ENCODE measurements around the gene GPR176.

GPR176 gene

DNA sequence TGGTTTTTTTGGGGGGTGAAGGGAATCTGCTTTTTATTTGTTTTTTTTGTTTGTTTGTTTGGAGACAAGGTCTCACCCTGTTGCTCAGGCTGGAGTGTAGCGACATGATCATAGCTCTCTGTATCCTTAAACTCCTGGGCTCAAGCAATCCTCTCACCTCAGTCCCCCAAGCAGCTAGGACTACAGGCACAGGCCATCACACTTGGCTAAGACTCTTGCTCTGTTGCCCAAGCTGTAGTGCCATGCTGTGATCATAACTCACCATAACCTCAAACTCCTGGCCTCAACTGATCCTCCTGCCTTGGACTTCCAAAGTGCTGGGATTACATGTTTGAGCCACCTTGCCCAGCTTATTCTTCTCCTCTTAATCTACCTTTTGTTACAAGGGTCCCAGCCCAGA lies 31.8 kb downstream of the GPR176 start:
- DNase-seq: no peak

DNA sequence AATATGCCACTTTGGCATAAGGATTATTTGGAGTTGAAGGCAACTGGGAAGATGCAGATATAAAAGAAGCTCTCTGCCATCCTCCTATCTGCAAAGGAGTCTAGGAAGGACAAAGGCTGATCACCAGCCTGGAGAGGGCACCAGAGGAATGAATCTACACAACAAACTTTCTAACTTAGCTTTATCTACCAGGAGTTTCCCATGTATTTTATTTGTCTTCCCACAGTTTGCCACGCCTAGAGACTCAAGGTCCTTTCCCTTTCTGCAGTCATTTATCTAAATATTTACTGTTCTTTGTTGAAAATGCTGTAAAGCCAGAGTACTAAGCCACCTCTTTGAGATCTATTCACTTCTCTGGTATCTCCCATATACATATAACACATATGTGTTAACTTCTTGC lies 32.2 kb downstream of the GPR176 start:
- no peak for DNase-seq

DNA sequence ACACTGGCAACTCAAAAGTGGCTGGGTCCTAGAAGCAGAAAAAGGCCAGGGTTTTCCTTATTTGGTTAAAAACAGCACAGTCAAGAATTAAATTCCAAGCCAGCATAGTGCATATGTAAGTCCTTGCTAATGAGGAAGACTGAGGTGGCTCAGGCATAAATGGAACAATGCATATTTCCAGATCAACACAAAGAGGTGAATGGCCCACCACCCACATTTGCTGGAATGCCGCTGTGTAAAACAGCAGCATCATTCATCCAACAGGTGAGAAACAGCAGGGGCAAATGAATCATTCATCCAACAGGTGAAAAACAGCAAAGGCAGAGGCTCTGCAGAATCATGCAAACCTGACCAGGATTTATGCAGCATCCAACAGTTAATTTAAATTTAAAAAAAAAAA lies 32.9 kb downstream of the GPR176 start:
- no peak for DNase-seq

DNA sequence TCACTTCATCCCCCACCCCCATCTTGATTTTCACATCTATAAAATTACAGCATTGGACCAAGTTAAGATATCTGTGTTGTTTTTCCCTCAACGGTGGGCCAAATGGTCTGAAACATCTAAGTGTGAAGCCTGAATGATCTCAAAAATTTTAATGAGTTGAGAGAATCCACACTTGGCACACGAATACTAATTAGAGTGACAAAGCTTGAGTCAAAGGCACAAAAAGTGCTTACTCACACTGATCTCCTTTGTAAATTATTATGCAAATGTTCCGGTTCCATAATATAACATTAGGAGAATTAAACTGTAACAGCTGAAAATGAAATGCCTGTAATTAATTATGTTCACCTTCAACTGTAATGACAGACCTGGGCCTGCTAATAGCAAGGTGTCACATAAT lies 33.6 kb downstream of the GPR176 start:
- DNase-seq: no peak

DNA sequence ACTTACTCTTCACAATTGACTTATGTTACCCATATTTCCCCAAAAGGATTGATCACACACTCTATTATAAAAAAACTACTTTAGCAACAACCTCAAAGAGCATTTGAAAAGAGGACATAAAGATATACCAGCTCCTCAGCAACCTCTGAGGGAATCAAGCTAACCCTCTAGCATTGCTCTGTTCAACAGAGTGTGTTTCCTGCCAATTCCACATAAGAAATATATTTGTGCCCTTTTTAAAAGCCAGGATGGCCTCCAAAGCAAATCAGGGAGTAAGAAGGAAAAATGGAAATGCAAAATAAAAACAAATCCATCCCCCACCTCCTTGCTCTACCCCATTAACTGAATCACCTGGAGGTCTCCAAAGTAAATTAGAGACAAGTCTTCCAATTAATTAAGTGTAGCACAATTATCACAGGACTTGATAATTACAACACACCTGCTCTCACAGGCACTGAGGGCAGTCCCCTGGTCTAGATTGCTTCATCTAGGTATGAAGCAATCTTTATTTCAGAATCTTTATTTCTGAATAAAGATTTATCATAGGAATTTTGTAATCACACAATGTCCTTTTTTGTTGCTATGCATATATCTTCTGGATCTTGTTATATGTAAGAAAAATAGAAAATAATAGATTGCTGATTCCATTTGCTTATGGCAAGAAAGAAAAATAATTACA lies 34.8 kb downstream of the GPR176 start:
- DNase-seq: no peak

DNA sequence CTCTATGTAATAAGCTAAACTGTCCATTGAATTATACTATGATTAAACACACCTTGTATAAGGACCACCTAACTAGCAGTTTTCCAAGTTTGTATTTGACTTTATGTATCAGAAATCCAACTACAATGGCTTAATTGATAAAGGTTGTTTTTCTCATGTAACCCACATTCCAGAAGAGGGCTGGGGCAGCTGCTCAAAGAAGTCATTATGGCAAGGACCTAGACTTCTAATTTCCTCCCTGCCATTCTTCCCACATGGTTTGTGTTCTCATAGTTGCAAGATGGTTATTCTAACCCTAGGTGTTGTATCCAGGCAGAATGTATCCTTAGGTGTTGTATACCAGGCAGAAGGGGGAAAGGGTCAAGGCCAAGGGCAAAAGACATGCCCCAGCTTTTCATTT lies 35.7 kb downstream of the GPR176 start:
- DNase-seq: no peak

DNA sequence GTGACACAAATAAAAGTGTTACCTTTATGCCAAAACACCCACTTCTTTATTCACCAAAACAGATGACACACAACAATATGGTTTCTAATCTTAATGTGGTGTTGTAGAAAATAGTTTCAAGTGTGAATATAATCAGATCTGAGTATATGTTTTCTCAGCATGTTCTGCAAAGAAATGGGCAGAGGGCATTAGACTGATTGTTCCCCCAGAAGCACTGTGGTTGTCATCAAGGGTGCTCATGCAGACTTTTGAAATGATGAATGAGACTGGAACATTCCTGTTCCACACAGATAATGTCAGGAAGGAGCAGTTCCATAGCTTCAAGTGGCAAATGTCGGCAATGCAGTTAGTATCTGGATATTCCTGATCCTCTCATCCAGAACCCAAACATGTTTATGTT lies 37.5 kb downstream of the GPR176 start:
- no peak for DNase-seq

DNA sequence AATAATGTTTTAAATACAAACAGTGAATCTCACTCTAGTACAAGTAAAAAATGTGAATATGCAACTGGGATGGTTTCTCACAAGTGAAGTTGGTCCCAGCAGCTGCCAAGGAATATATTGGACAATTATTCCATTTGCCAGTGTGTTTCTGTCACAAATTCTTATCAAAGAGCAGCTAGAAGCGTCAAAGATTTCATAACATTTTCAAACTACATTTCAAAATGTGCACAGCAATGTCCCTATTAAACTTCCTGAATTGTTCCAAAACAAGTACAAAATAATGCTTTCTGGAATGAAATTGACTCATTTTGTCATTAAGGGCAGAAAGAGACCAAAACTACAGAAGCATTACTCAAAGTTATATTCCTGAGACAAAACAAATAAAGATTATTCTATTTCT lies 38.3 kb downstream of the GPR176 start:
- no peak for DNase-seq

DNA sequence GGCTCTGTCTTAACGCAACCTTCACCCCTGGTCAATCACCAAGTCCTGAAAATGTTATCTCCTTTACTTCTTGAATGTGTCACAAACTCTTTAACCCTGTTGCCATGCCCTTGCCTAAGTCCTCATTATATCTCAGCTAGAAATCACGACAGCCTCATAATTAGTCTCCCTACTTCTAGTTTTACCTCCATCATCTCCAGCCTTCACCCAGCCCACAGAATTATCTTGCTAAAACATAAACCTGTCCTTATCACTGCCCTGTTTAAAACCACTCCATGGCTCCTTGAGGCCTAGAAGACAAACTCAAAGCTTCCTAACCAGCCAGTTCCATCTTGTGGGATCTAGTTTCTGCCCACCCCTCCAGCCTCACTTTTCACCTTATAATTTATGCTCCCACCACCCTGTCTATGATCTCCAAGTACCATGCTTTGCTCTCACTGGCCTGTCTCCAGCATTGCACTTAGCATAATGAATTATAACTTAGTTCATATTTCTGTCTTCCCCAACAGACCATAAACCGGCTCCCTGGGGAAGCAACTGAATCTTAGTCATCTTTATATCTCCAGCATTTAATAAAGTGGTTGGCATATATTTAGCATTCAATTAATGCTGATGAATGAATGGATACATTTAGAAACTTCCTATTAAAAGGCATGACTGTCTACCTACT lies 39.2 kb downstream of the GPR176 start:
- no peak for DNase-seq

DNA sequence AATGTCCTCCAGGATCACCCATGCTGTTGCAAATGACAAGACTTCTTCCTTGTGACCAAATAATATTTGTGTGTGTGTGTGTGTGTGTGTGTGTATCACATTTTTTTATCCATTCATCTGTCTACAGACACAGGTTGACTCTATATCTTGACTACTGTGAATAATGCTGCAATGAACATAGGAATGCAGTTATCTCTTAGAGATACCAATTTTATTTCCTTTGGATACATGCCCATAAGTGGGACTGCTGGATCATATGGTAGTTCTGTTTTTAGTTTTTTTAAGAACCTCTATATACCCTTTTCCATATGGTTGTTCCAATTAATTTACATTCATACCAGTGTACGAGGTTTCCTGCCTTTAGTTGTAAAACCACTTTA lies 41.7 kb downstream of the GPR176 start:
- DNase-seq: no peak

DNA sequence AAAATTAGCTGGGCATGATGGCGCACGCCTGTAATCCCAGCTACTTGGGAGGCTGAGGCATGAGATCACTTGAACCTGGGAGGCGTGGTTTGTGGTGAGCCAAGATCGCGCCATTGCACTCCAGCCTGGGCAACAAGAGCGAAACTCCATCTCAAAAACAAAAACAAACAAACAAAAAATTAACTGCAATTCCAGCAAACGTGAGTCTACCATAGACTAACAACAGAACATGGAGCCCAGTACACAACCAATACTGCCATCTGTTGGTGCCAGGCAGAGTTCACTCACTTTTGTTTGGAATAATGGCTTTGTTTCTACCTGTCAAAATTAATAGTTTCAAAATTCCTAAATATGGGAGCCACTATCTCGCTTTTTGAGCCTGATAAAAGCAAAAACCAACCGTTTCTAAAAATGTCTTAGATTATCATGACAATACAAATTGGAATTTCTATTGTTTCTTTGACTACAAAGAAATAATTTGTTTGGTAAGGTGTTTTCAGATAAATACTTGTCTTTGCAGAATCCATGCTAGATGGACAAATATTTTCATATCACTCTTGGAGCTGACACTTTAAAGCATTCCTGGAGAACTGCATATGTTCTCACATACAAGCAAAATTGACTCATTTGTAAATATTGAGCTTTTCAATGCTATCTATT lies 45.0 kb downstream of the GPR176 start:
- peak; percentile 21 for DNase-seq

DNA sequence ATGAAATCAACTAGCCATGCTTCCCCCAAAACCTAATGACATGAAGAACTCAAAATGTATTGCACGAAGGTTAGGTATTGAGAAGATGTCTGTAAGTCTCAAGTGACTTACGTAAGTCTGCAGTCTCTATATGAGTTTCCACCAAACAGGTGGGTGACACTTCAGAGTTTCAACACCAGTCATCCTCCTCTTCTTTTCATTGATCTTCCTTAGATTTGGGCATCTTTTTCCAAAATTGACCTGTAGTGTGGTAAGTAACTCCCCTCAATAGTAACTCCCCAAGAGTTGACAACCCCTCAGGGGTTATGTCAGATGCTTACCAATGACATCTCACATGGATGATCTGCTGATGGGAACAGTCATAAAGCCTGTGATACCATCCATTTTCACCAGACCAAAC lies 46.1 kb downstream of the GPR176 start:
- DNase-seq: no peak

DNA sequence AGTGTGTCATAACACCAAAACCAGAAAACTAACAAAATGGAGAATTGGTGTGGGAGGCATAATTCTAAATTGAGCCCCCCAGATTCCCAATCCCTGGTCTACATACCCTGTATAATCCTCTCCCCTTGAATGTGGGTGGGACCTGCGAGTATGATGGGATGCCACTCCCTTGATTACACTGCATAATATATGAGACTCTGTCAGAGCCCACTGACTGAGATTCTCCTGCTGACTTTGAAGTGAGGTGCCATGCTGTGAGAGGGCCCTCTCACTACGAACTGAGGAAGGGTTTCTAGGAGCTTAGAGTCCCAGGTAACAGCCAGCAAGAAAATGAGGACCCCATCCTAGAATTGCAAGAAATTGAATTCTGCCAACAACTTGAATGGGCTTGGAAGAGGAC lies 49.5 kb downstream of the GPR176 start:
- no peak for DNase-seq

DNA sequence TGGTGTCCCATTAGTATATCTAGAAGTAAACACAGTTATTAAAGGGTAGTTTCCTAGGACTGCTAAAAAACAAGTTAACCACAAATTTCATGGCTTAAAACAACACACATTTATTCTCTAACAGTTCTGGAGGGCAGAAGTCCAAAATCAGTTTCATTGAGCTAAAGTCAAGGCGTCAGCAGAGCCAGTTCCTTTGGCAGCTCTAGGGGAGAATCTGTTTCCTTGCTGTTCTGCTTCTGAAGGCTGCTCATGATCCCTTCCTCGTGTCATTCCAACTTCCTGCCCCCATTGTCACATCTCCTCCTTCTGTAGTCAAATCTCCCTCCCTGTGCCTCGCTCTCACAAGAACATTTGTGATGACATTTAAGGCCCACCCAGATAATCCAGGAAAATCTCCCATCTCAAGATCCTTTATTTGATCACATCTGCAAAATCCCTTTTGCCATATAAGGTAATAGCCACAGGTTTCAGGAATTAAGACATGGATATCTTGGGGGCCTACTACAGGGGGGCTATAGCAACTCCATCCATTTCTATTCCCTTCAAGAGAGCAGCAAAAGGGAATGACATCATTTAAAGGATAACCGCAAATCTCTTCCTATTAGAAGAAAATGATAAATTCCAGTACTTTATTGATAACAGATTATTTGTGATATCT lies 50.1 kb downstream of the GPR176 start:
- DNase-seq: no peak

DNA sequence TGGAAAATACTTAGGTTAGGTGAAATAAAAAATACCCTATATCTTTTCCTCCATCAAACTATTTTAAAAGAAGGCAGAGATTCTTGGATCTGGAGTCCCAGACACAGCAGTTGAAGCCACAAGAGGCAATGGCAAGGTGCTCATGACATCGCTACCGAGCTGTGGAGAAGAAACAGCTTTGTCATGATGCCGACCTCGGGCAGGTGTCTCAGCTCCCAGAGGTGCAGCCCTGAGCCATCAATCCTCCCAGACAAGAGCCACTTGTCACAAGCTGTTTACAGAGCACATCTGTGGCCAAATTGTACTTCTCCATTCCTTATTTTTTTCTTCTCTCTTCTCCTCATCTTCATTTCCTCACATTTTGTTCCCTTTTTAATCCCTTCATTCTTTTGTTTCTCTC lies 50.8 kb downstream of the GPR176 start:
- DNase-seq: no peak

DNA sequence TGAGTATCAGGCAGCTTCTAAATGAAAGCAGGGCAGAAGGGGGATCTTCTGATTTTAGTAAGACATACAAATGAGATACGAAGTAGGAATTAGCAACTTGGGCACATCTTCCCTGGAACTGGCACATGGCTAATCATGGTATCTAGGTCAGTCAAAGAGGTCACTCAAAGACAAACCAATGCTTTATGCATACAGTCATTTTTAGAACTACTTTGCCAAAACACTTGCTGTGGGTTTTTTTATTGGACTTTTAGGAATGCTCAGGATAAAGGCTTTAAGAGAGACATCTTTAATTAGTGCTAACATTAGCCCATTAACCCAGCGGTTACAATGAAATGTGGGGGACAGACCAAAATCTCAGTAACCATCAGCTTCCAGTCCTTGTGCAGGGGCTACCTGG lies 51.7 kb downstream of the GPR176 start:
- DNase-seq: no peak

DNA sequence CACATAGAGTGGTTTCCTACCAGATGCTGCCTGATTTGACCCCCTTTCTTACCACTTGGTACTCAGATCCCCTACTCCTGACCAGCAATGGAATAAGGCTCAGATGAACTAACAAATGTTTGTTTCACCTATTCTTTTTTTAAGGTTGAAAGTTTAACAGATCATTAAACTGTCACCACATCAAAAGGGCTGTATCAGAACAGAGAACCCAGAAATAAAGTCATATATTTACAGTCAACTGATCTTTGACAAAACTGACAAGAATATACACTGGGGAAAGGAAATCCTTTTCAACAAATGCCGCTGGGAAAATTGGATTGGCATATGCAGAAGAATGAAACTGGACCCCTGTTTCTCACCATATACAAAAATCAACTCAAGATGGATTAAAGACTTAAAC lies 56.0 kb downstream of the GPR176 start:
- DNase-seq: no peak

DNA sequence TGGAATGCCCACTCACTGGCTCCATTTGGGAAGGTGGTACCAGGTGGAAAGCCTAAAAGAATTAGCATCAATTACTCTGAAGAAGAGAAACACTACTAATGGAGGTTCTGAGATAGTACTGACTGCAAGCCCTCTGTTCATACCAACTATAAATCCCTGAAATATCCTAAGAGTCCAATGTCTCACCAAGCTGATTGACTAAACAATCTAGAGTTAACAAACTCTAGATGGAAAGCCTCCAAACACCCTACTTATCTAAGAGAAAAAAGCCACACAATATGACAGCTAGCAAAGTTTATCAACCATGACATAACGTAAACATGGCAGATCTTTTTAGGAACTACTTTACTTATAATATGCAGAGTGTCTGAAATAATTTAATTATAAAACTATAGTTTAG lies 59.2 kb downstream of the GPR176 start:
- no peak for DNase-seq

DNA sequence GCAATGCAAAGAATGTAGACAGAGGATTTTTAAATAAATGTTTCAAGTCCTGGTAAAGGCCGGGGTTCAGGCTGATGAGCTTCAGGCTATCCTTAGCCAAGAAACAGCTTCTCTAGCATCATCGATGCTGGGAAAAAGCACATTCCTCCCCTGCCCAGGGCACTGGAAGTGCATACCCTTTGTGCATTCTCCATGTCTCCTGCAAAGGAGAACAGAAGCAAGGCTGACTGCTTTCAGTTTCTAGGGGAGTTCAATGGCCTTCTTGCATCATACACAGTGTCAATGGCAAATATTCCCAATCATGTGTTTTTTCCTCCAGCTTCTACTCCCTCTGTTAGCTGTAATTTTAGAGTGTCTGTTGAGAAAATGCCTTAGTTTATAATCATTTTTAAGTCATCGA lies 59.9 kb downstream of the GPR176 start:
- DNase-seq: no peak

DNA sequence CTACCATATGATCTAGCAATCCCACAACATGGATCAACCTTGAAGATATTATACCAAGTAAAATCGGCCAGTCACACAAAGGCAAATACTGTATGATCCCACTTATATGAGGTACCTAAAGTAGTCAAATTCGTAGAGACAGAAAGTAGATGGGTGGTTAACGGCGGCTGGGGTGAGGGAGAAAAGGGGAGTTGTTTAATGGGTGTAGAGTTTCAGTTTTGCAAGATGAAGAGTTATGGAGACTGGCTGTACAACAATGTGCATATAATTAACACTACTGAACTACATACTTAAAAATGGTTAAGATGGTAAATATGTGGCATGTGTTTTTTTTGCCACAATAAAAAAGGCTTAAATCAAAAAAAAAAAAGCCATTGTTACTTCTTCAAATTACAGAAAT lies 60.4 kb downstream of the GPR176 start:
- DNase-seq: no peak

DNA sequence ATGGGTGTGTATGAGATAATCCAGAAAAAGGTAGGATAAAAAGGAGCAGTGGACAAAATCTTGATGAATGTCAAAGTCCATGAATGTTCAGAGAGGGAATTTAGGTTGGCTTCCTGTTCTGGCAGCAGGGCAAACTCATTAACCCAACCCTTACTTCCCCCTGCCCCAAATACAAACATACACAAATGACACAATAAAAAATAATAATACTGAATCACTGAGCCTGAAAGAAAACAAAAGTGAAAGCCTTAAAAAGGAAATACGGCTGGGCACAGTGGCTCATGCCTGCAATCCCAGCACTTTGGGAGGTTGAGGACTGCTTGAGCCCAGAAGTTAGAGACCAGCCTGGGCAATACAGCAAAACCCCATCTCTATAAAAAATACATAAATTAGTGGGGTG lies 62.9 kb downstream of the GPR176 start:
- no peak for DNase-seq

DNA sequence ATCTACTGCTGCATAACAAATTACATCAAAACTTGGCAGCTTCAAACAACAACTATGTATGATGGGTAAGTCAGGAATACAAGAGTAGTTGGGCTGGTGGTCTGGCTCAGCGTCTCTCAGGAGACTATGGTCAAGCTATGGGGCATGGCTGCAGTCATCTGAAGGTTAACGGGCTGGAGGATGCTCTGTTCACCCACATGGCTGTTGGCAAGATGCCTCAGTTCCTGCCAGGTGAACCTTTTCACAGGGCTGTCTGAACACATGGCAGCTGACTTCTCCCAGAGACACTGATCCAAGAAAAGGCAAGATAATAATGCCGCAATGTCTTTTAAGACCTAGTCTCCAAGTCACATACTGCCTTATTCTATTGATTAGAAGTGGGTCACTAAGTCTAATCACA lies 63.7 kb downstream of the GPR176 start:
- no peak for DNase-seq

DNA sequence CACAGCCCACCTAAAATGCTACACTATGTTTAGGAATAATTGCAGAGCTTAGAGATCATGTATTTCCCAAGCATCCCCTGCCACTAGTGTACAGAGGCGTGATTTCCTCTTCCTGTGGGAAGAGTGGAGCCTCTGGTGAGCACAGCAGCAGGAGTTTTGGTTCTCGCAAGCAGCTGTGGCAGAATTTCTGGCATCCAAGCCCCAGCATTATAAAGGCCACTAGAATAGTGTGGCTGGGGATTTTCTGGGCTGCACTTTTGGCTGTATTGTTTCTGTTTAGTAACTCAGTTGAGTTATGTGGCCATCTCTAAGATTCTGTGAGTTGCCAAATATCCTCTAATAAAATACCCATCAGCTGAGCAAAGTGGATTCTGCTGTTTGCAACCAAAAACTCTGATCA lies 64.7 kb downstream of the GPR176 start:
- no peak for DNase-seq

DNA sequence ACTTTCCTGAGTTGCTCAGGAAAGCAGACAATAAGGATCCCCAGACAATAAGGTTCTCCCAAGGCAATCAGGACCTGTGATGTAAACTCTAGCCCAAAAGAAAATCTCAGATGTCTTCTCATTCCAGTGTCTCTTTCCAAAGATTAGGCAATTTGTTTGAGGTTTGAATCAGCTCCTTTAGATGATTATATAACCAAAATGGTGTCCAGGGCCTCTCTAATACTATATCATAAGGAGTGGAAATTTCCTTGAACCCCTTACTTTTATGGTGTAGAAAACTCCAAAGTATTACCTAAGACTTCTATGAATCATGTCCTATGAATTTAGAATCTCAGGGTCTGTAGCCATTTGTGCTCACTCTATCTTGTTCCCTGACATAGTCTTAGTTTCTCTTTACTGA lies 65.9 kb downstream of the GPR176 start:
- DNase-seq: no peak

All from CD4-positive, alpha-beta T cell treated with Interleukin-4 for 4 hours (primary cell).